ENCODE data around the gene EML4. TPM values are rescaled to one million over a fixed set of nuclear protein-coding genes. Genes with fewer than 3 reads are reported as not detected.

The EML4 gene
- polyA plus RNA-seq, 1 donor (not counting 4 experiments of a cell fraction or from before 2014, with no cell fraction given): 36.4 TPM

GRCh38 chr2:42205337-42205736, 36.2 kb downstream of the EML4 start:
- peaks cover 33% of the 10 kb centered on the region for H3K79me2 ChIP-seq (ENCODE audit: control insufficient read depth, insufficient read depth, low read length)

GRCh38 chr2:42207826-42208225, 38.7 kb downstream of the EML4 start:
- Histone ChIP-seq H3K9me1 (ENCODE audit: control insufficient read depth, extremely low read depth, insufficient read depth, low read length) (no peaks in the 10 kb centered on the region), H3K4me3 (ENCODE audit: control insufficient read depth in 2 of 3, extremely low read depth in 1 of 3, insufficient read depth in 2 of 3, low read depth in 1 of 3, low read length in 3 of 3) (no peak overlapping the region), H3K79me2 (ENCODE audit: control insufficient read depth, insufficient read depth, low read length) (peaks cover 32% of the 10 kb centered on the region), H4K20me1 (ENCODE audit: control insufficient read depth, extremely low read depth, insufficient read depth, low read length) (no peaks in the 10 kb centered on the region), H2AFZ (ENCODE audit: control insufficient read depth, low read length) (no peak overlapping the region), H3K4me2 (ENCODE audit: control insufficient read depth, extremely low read depth, insufficient read depth, low read depth, low read length) (no peak overlapping the region), H3K4me1 (ENCODE audit: control insufficient read depth, extremely low read depth, insufficient read depth, low read length) (no peaks in the 10 kb centered on the region), H3K9ac (ENCODE audit: control insufficient read depth, extremely low read depth, insufficient read depth, low read length) (no peak overlapping the region), H3K27me3 (ENCODE audit: control insufficient read depth, extremely low read depth, insufficient read depth, low read length) (no peaks in the 10 kb centered on the region), H3K27ac (ENCODE audit: control insufficient read depth, insufficient read depth, low read length) (no peak overlapping the region), H3K36me3 (ENCODE audit: control insufficient read depth in 2 of 2, extremely low read depth in 1 of 2, insufficient read depth in 2 of 2, low read length in 2 of 2) (no peaks in the 10 kb centered on the region), H3K9me3 (ENCODE audit: control insufficient read depth, low read depth, low read length) (no peaks in the 10 kb centered on the region)
- no peak for FAIRE-seq
- DNase-seq (ENCODE audit: low read depth, low spot score): no peak
- dilution Hi-C loops (cut with MboI; ENCODE audit: extremely low pct_ligation_motif_present, low sequenced_read_pairs): no loop called here
- TF ChIP-seq CTCF (optimal IDR thresholded peaks at IDR 0.05 in 1 of 3, IDR thresholded peaks at IDR 0.05 in 1 of 3, conservative IDR thresholded peaks at IDR 0.05 in 1 of 3; ENCODE audit: extremely low read depth in 1 of 3, insufficient read depth in 2 of 3, low read length in 3 of 3) (no peak), EZH2 (IDR thresholded peaks at IDR 0.05; ENCODE audit: low read length) (no peak)

More at GRCh38 chr2:42205337-42205736, 36.2 kb downstream of the EML4 start:
- dilution Hi-C loops (cut with MboI; ENCODE audit: extremely low pct_ligation_motif_present, low sequenced_read_pairs): no loop called here
- H3K27me3 ChIP-seq (ENCODE audit: control insufficient read depth, extremely low read depth, insufficient read depth, low read length): no peaks in the 10 kb centered on the region
- H3K36me3 ChIP-seq (ENCODE audit: control insufficient read depth in 2 of 2, extremely low read depth in 1 of 2, insufficient read depth in 2 of 2, low read length in 2 of 2): no peaks in the 10 kb centered on the region
- H3K4me2 ChIP-seq (ENCODE audit: control insufficient read depth, extremely low read depth, insufficient read depth, low read depth, low read length): no peak overlapping the region
- no peaks in the 10 kb centered on the region for H4K20me1 ChIP-seq (ENCODE audit: control insufficient read depth, extremely low read depth, insufficient read depth, low read length)
- H3K9me3 ChIP-seq (ENCODE audit: control insufficient read depth, low read depth, low read length): no peaks in the 10 kb centered on the region
- H3K4me1 ChIP-seq (ENCODE audit: control insufficient read depth, extremely low read depth, insufficient read depth, low read length): no peaks in the 10 kb centered on the region
- no peak overlapping the region for H2AFZ ChIP-seq (ENCODE audit: control insufficient read depth, low read length)
- no peak overlapping the region for H3K4me3 ChIP-seq (ENCODE audit: control insufficient read depth in 2 of 3, extremely low read depth in 1 of 3, insufficient read depth in 2 of 3, low read depth in 1 of 3, low read length in 3 of 3)
- H3K9me1 ChIP-seq (ENCODE audit: control insufficient read depth, extremely low read depth, insufficient read depth, low read length): no peaks in the 10 kb centered on the region
- no peak overlapping the region for H3K27ac ChIP-seq (ENCODE audit: control insufficient read depth, insufficient read depth, low read length)
- DNase-seq (ENCODE audit: low read depth, low spot score) (no peak), FAIRE-seq (no peak)
- no peak overlapping the region for H3K9ac ChIP-seq (ENCODE audit: control insufficient read depth, extremely low read depth, insufficient read depth, low read length)
- TF ChIP-seq EZH2 (IDR thresholded peaks at IDR 0.05; ENCODE audit: low read length) (no peak), CTCF (optimal IDR thresholded peaks at IDR 0.05 in 1 of 3, IDR thresholded peaks at IDR 0.05 in 1 of 3, conservative IDR thresholded peaks at IDR 0.05 in 1 of 3; ENCODE audit: extremely low read depth in 1 of 3, insufficient read depth in 2 of 3, low read length in 3 of 3) (no peak)

Data from keratinocyte (primary cell).